ENCODE data around the gene PARP11.

Gene PARP11

GRCh38 chr12:3838076-3838475 is 35.1 kb downstream of the PARP11 start:
- in situ Hi-C loops (cut with MboI; ENCODE audit: low sequenced_read_pairs, unreplicated experiment): no loop called here
- TF ChIP-seq CTCF (IDR thresholded peaks at IDR 0.05; ENCODE audit: borderline replicate concordance, control extremely low read depth, extremely low read depth, insufficient read depth, missing control alignments): no peak
- no peak for DNase-seq (ENCODE audit: low spot score)

- in situ Hi-C loops (cut with MboI; ENCODE audit: low sequenced_read_pairs, unreplicated experiment): no loop called here
- no peak for DNase-seq (ENCODE audit: low spot score)
Measured at GRCh38 chr12:3837049-3837448, 36.1 kb downstream of the PARP11 start.

GRCh38 chr12:3836641-3837040 is 36.6 kb downstream of the PARP11 start:
- no peak for TF ChIP-seq CTCF (IDR thresholded peaks at IDR 0.05; ENCODE audit: borderline replicate concordance, control extremely low read depth, extremely low read depth, insufficient read depth, missing control alignments)
- no peak for DNase-seq (ENCODE audit: low spot score)
- in situ Hi-C loops (cut with MboI; ENCODE audit: low sequenced_read_pairs, unreplicated experiment): no loop called here

More at GRCh38 chr12:3837049-3837448, 36.1 kb downstream of the PARP11 start:
- peak; percentile 36 for TF ChIP-seq CTCF (IDR thresholded peaks at IDR 0.05; ENCODE audit: borderline replicate concordance, control extremely low read depth, extremely low read depth, insufficient read depth, missing control alignments)

GRCh38 chr12:3835914-3836313 is 37.3 kb downstream of the PARP11 start:
- no peak for TF ChIP-seq CTCF (IDR thresholded peaks at IDR 0.05; ENCODE audit: borderline replicate concordance, control extremely low read depth, extremely low read depth, insufficient read depth, missing control alignments)
- in situ Hi-C loops (cut with MboI; ENCODE audit: low sequenced_read_pairs, unreplicated experiment): no loop called here
- no peak for DNase-seq (ENCODE audit: low spot score)

- no peak for DNase-seq (ENCODE audit: low spot score)
- no peak for TF ChIP-seq CTCF (IDR thresholded peaks at IDR 0.05; ENCODE audit: borderline replicate concordance, control extremely low read depth, extremely low read depth, insufficient read depth, missing control alignments)
- in situ Hi-C loops (cut with MboI; ENCODE audit: low sequenced_read_pairs, unreplicated experiment): no loop called here
Measured at GRCh38 chr12:3834774-3835173, 38.4 kb downstream of the PARP11 start.

- in situ Hi-C loops (cut with MboI; ENCODE audit: low sequenced_read_pairs, unreplicated experiment): no loop called here
- DNase-seq (ENCODE audit: low spot score): no peak
- no peak for TF ChIP-seq CTCF (IDR thresholded peaks at IDR 0.05; ENCODE audit: borderline replicate concordance, control extremely low read depth, extremely low read depth, insufficient read depth, missing control alignments)
Measured at GRCh38 chr12:3833670-3834310, 39.4 kb downstream of the PARP11 start.
